Measurements from ENCODE around the gene IPO9. TPM values are rescaled to one million over a fixed set of nuclear protein-coding genes. Genes with fewer than 3 reads are reported as not detected.

The IPO9 gene
- total RNA-seq, 1 experiment from 2014 or later: 80.6 TPM

- TF ChIP-seq ZNF274 (IDR thresholded peaks at IDR 0.05; ENCODE audit: low read depth, low read length): no peak
- DNase-seq (ENCODE audit: low read depth, low spot score): no peak
- ATAC-seq: no peak
- no peaks in the 10 kb centered on the region for H3K9me3 ChIP-seq (ENCODE audit: control insufficient read depth in 1 of 2, insufficient read depth in 1 of 2, low read depth in 1 of 2, low read length in 2 of 2)
- H3K9me2 ChIP-seq (ENCODE audit: insufficient read depth): no peaks in the 10 kb centered on the region
- no peak overlapping the region for H2AFZ ChIP-seq (ENCODE audit: low read depth, low read length, poor library complexity, severe bottlenecking)
- no peaks in the 10 kb centered on the region for H3K79me2 ChIP-seq (ENCODE audit: insufficient read depth, low read length)
- RAD21 ChIA-PET (ENCODE audit: low non-redundant PET in 1 of 2, low total read pairs in 2 of 2, uncharacterized antibody in 2 of 2, unreplicated experiment in 2 of 2): no interaction called here
- intact Hi-C loops (cut with micrococcal nuclease): loop anchor here (5.0 kb wide), 1 partner anchor 58 kb away; the partner anchor contains the start of gene TIMM17A
- H4K20me1 ChIP-seq (ENCODE audit: insufficient read depth): no peaks in the 10 kb centered on the region
- CTCF ChIA-PET: interaction anchor here (6.8 kb wide), 1 partner anchor 73 kb away, joined by 99 read pairs; no protein-coding TSS in a partner anchor
- no peak overlapping the region for H3K4me3 ChIP-seq (replicated peaks in 1 of 2; ENCODE audit: low read depth in 1 of 2, low read length in 2 of 2)
- H3K4me2 ChIP-seq (ENCODE audit: low read length): no peak overlapping the region
- H3K27me3 ChIP-seq (ENCODE audit: insufficient read depth, low read length): no peaks in the 10 kb centered on the region
- no peak overlapping the region for H3K9ac ChIP-seq (ENCODE audit: low read length)
- peaks cover 4 to 18% of the 10 kb centered on the region in 2 experiments; a peak in 3 of 4 replicates for H3K4me1 ChIP-seq (ENCODE audit: control insufficient read depth in 1 of 2, insufficient read depth in 2 of 2, low read length in 2 of 2)
- H3K27ac ChIP-seq (ENCODE audit: low read depth, low read length): no peak overlapping the region
- no peaks in the 10 kb centered on the region for H3K36me3 ChIP-seq (ENCODE audit: control insufficient read depth in 1 of 2, insufficient read depth in 2 of 2, low read length in 2 of 2)
- POLR2A ChIA-PET: no interaction called here
- BruUV-seq (replicated peaks): no TSS peak
Observed at GRCh38 chr1:201898992-201899391, 70.0 kb downstream of the IPO9 start.

- H3K27ac ChIP-seq (ENCODE audit: low read depth, low read length): no peak overlapping the region
- H4K20me1 ChIP-seq (ENCODE audit: insufficient read depth): no peaks in the 10 kb centered on the region
- no peaks in the 10 kb centered on the region for H3K79me2 ChIP-seq (ENCODE audit: insufficient read depth, low read length)
- H3K4me1 ChIP-seq (ENCODE audit: control insufficient read depth in 1 of 2, insufficient read depth in 2 of 2, low read length in 2 of 2): peaks cover 4 to 18% of the 10 kb centered on the region in 2 experiments; a peak in 3 of 4 replicates
- RAD21 ChIA-PET (ENCODE audit: low non-redundant PET in 1 of 2, low total read pairs in 2 of 2, uncharacterized antibody in 2 of 2, unreplicated experiment in 2 of 2): no interaction called here
- no peak overlapping the region for H3K4me2 ChIP-seq (ENCODE audit: low read length)
- no peaks in the 10 kb centered on the region for H3K9me2 ChIP-seq (ENCODE audit: insufficient read depth)
- POLR2A ChIA-PET: no interaction called here
- no peak overlapping the region for H2AFZ ChIP-seq (ENCODE audit: low read depth, low read length, poor library complexity, severe bottlenecking)
- DNase-seq (ENCODE audit: low read depth, low spot score): no peak
- H3K27me3 ChIP-seq (ENCODE audit: insufficient read depth, low read length): no peaks in the 10 kb centered on the region
- no peak overlapping the region for H3K4me3 ChIP-seq (replicated peaks in 1 of 2; ENCODE audit: low read depth in 1 of 2, low read length in 2 of 2)
- no peak for TF ChIP-seq EZH2phosphoT487 (IDR thresholded peaks at IDR 0.05; ENCODE audit: borderline replicate concordance)
- TF ChIP-seq REST (IDR thresholded peaks at IDR 0.05; ENCODE audit: low read depth): no peak
- no peak for TF ChIP-seq ATF3 (IDR thresholded peaks at IDR 0.05)
- no peak for TF ChIP-seq JUND (IDR thresholded peaks at IDR 0.05)
- intact Hi-C loops (cut with micrococcal nuclease): loop anchor here (5.0 kb wide), 1 partner anchor 57 kb away; the partner anchor contains the start of gene TIMM17A
- CTCF ChIA-PET: interaction anchor here (6.8 kb wide), 1 partner anchor 72 kb away, joined by 99 read pairs; no protein-coding TSS in a partner anchor
- BruUV-seq (replicated peaks): no TSS peak
- no peaks in the 10 kb centered on the region for H3K36me3 ChIP-seq (ENCODE audit: control insufficient read depth in 1 of 2, insufficient read depth in 2 of 2, low read length in 2 of 2)
- no peak for ATAC-seq
- H3K9ac ChIP-seq (ENCODE audit: low read length): no peak overlapping the region
- H3K9me3 ChIP-seq (ENCODE audit: control insufficient read depth in 1 of 2, insufficient read depth in 1 of 2, low read depth in 1 of 2, low read length in 2 of 2): no peaks in the 10 kb centered on the region
Observed at GRCh38 chr1:201899683-201900429, 70.9 kb downstream of the IPO9 start.
